Effector CD8-positive, alpha-beta T cell (primary cell): Measurements from ENCODE around the gene OASL.

ENCODE experiments used
- DNase-seq: peaks from one replicate; lab custom pipeline; 2025; lab: John Stamatoyannopoulos, UW

OASL gene

GRCh38 chr12:120991965-120992364 lies 47.1 kb downstream of the OASL start:
- no peak for DNase-seq

DNA sequence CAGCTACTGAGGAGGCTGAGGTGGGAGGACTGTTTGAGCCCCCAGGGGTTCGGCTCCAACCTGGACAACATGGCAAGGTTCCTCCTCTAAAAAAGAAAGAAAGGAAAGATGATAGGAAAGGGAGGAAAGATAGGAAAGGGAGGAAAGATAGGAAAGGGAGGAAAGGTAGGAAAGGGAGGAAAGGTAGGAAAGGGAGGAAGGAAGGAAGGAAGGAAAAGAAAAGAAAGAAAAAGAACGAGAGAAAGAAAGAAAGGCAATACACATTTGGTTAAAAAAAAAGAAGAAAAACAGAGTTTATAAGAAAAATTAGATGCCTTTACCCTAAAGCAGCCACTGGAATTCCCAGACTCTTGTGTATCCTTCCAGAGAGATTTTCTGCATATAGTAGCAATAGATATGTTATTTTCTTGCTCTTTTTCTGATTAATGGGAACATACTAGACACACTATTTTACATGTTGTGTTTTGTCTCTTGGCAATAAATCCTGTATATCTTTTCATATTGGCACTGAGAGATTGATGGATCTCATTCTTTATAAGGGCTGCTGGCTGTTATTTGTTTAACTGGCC lies 48.5 kb downstream of the OASL start:
- DNase-seq: no peak

DNA sequence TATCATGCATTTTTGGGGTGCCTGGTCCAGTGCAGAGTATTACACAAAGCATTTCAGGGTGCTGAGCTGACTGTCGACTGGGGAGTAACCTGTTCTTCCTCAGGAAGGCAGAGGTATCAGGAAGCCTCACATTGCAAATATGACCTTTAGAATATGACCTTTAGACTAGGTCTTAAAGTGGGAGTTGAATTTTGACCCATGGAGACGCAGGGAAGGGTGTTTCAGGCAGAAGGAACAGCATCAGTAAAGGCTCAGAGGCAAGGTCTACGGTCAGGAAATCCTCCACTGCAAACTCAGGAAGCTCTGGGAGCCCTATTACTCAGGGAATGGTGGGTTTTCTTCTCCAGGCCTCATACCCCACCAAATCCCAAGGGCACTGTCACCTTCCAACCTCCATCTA lies 49.4 kb downstream of the OASL start:
- DNase-seq: no peak

DNA sequence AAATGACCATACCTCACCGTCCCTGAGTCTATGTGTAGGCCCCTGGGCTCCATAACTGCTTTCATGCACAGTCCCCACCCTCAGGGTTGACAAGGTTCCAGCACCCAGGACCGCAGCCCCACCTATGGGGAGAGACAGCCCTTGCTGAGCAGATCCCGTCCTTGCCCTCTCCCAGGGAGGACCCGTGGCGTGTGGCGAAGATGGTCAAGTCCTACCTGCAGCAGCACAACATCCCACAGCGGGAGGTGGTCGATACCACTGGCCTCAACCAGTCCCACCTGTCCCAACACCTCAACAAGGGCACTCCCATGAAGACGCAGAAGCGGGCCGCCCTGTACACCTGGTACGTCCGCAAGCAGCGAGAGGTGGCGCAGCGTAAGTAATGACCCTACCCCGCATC lies 50.4 kb downstream of the OASL start:
- DNase-seq: no peak

GRCh38 chr12:120988234-120988633 lies 50.8 kb downstream of the OASL start:
- DNase-seq: no peak

GRCh38 chr12:120984351-120984898 lies 54.6 kb downstream of the OASL start:
- DNase-seq: no peak

- no peak for DNase-seq
Measured at GRCh38 chr12:120983759-120984158, 55.3 kb downstream of the OASL start.

DNA sequence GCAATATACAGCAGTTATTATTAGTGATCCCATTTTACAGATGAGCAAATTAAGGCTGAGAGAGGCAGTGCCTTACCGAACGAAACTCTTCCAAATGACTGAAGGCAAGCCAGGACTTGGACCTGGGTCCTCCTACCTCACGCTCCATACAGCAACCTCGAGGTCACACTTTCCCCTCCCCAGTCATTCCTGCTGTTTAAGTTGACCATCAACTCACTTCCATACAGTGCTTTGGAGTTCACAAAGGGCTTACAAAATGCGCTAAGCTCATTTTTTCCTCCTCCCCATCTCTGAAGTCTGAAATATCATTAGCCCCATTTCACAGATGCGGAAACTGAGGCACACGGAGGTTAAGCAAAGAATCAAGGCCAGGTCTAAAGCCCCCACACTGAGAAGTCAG lies 56.4 kb downstream of the OASL start:
- no peak for DNase-seq

GRCh38 chr12:120981407-120981941 lies 57.6 kb downstream of the OASL start:
- DNase-seq: no peak

GRCh38 chr12:120980800-120981368 lies 58.2 kb downstream of the OASL start:
- DNase-seq: no peak

GRCh38 chr12:120979862-120980696 lies 59.0 kb downstream of the OASL start:
- no peak for DNase-seq

- DNase-seq: no peak
Measured at GRCh38 chr12:120979220-120979861, 59.7 kb downstream of the OASL start.

DNA sequence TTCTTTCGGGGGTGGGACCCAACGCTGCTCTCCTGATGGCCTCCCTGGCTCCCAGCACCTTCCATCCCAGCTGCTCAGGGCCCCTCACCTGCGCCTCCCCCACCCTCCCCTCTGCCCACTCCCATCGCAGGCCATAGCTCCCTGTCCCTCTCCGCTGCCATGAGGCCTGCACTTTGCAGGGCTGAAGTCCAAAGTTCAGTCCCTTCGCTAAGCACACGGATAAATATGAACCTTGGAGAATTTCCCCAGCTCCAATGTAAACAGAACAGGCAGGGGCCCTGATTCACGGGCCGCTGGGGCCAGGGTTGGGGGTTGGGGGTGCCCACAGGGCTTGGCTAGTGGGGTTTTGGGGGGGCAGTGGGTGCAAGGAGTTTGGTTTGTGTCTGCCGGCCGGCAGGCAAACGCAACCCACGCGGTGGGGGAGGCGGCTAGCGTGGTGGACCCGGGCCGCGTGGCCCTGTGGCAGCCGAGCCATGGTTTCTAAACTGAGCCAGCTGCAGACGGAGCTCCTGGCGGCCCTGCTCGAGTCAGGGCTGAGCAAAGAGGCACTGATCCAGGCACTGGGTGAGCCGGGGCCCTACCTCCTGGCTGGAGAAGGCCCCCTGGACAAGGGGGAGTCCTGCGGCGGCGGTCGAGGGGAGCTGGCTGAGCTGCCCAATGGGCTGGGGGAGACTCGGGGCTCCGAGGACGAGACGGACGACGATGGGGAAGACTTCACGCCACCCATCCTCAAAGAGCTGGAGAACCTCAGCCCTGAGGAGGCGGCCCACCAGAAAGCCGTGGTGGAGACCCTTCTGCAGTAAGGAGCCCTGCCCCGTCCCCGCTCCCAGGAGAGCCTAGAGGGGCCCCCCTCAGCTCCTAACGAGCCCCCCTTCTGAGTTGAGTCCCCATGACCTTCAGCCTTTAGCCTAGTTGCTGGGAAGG lies 60.5 kb downstream of the OASL start, which contains the start of gene HNF1A:
HNF1A (plus strand) TSS at position 248 of the 924 bp plus-strand sequence; CDS start at position 474, 226 bp downstream.
- no peak for DNase-seq

- no peak for DNase-seq
Measured at GRCh38 chr12:120977531-120978295, 61.3 kb downstream of the OASL start.

DNA sequence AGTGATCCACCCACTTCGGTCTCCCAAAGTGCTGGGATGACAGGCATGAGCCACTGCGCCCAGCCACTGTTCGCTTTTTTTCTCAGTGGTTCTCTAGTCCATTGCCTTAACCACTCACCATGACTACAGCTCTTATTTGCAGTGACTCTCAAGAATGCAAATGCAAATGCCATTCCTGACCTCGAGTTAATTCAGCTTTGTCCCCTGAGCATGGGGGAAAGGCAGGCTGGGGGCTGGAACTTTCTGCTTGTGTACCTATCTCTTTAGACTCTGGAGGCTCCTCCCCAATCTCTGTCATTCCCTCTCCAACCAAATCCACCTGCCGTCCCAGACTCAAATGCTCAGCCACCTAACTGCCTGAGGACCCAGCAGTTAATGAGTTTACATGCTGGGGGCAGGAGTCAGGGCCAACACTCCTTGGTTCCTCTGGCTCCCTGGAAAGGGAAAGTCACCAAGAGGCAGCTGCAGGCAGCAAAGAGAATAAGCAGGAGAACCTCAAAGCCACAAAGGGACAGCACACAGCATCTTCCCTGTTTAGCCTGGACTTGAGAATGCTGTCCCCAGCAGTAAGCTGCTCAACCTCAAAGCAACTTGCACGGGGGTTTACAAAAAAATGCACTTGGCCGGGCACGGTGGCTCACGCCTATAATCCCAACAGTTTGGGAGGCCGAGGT lies 66.0 kb downstream of the OASL start:
- no peak for DNase-seq

DNA sequence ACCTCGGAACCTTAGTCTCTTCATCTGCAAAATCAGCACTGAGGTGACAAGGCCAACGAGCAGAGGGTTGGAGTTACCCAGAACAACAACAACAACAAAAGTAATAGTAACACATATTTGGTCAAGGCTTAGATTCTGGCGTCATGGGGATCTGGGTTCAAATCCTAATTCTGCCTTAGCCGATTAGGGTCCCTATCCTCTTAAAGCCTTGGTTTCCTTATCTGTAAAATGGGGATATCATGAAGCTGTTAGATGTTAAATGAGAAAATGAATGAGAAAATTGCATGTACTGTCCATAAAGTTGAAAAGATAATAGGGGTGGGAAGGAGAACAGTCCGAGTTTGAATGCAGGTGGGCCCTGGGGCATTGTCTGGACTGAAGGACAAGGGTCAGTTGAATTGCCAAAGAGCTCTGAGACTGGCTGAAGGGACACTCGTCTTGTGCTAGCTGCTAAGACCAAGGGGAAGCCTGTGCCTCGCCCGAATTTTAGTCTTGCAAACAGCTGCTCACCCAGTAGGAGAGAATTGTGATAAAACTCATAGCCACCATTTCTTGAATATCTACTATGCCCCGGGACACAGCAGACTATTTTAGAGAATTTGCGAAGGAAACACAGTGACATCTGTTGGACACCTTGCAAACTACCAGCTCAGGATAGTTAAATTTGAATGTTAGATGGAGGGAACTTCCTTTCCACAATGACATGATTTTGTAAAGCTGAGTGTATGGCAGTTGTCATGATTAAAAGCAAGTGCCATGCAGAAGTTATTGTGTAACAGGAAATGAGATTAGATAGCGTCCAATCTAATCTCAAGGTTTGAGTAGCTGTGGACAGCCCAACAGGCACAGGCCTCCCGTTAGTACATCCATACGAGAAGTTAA lies 67.5 kb downstream of the OASL start:
- no peak for DNase-seq

DNA sequence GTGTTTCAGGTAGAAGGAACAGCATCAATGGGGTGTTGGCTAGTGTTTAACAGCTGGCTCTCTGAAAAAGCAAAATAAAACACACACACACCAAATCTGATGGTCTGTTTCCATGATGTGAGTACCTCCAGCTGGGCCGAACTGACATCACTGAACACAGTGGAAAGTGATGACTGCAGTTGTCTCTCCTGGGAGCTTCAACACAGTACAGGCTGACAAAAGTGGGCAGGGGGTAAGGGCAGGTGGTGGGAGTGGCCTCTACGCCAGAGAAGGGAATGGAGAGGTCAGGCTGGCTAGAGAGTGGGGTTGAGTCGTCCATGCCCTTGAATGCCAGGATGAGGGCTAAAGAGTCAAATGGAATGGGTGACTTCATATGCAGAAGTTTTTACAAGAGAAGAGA lies 68.7 kb downstream of the OASL start:
- no peak for DNase-seq
